ENCODE measurements around the gene CLMP. TPM values are rescaled to one million over a fixed set of nuclear protein-coding genes. Genes with fewer than 3 reads are reported as not detected.

The CLMP gene
- total RNA-seq, 2 experiments from 2014 or later = 0.06 to 0.19 TPM

DNA sequence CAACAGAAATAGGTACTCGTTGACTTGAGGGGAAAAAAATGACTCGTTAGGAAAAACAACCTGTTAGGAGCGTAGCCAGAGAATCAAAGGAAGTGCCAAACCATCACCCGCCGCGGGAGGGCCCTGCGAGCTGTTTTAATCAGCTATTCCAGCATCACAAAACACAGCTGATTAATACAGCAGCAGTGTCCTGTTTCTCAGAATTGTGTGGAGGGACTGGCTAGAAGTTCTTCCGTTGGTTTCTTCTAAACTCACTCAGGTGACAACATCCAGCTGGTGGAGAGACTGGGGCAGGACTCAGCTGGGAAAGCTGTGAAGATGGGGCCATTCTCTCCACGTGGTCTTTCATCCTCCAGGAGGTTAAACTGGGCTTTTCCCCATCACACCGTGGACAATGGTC lies 161.2 kb downstream of the CLMP start:
- H3K27ac ChIP-seq (ENCODE audit: low read depth in 1 of 2, low read length in 2 of 2) = no peak overlapping the region
- no peak overlapping the region for H3K27ac Mint-ChIP-seq
- POLR2A ChIA-PET = interaction anchor here (0.9 to 1.5 kb wide), 2 partner anchors 21 to 38 kb away, joined by 3 read pairs; no protein-coding TSS in a partner anchor

DNA sequence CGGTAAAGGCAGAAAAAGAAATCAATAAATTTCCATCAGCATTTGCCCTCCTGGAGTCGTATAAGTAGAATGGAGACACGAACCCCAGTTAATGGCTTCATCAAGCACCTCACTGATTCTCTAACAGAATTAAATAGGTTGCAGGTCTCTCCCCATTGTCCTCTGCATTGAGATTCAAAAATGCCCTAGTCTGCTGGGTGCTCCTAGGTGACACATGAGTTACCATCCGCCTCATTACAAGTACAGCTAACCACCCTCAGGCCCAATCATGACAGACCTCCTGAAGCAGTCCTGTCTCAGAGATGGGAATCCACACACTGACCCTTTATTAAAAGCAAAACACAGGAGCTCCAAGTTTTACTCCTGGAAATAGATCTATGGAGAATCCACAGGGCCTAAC lies 164.5 kb downstream of the CLMP start:
- DNase-seq = no peak
- Histone ChIP-seq H3K27me3 (ENCODE audit: control insufficient read depth in 1 of 2, insufficient read depth in 2 of 2, low read length in 2 of 2) (no peaks in the 10 kb centered on the region), H3K9me3 (ENCODE audit: control insufficient read depth in 1 of 2, insufficient read depth in 1 of 2, low read length in 2 of 2) (no peaks in the 10 kb centered on the region), H3K4me1 (ENCODE audit: insufficient read depth, low read length) (no peaks in the 10 kb centered on the region), H3K27ac (ENCODE audit: low read depth in 1 of 2, low read length in 2 of 2) (no peak overlapping the region), H3K4me3 (ENCODE audit: low read length) (no peak overlapping the region), H3K36me3 (ENCODE audit: insufficient read depth, low read length) (no peaks in the 10 kb centered on the region)
- TF ChIP-seq, protein P1, sequence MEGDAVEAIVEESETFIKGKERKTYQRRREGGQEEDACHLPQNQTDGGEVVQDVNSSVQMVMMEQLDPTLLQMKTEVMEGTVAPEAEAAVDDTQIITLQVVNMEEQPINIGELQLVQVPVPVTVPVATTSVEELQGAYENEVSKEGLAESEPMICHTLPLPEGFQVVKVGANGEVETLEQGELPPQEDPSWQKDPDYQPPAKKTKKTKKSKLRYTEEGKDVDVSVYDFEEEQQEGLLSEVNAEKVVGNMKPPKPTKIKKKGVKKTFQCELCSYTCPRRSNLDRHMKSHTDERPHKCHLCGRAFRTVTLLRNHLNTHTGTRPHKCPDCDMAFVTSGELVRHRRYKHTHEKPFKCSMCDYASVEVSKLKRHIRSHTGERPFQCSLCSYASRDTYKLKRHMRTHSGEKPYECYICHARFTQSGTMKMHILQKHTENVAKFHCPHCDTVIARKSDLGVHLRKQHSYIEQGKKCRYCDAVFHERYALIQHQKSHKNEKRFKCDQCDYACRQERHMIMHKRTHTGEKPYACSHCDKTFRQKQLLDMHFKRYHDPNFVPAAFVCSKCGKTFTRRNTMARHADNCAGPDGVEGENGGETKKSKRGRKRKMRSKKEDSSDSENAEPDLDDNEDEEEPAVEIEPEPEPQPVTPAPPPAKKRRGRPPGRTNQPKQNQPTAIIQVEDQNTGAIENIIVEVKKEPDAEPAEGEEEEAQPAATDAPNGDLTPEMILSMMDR (IDR thresholded peaks at IDR 0.05) = no peak
- H3K27ac Mint-ChIP-seq = no peak overlapping the region
- POLR2A ChIA-PET = no interaction called here
- no peaks in the 10 kb centered on the region for H3K4me1 Mint-ChIP-seq (ENCODE audit: low read depth)
- no peak for ATAC-seq (ENCODE audit: poor library complexity)
- H3K27me3 Mint-ChIP-seq = no peaks in the 10 kb centered on the region
- H3K36me3 Mint-ChIP-seq (ENCODE audit: low read depth) = no peaks in the 10 kb centered on the region
- CTCF ChIA-PET = no interaction called here
- H3K4me3 Mint-ChIP-seq = no peak overlapping the region
- H3K9me3 Mint-ChIP-seq = no peaks in the 10 kb centered on the region
- intact Hi-C loops (cut with DNase I, micrococcal nuclease) = no loop called here

More for the DNA sequence above, 161.2 kb downstream of the CLMP start:
- DNase-seq = peak in 1 of 14 experiments; percentile 23
- Histone ChIP-seq H3K27me3 (ENCODE audit: control insufficient read depth in 1 of 2, insufficient read depth in 2 of 2, low read length in 2 of 2) (no peaks in the 10 kb centered on the region), H3K4me3 (ENCODE audit: low read length) (no peak overlapping the region), H3K9me3 (ENCODE audit: control insufficient read depth in 1 of 2, insufficient read depth in 1 of 2, low read length in 2 of 2) (no peaks in the 10 kb centered on the region), H3K4me1 (ENCODE audit: insufficient read depth, low read length) (no peaks in the 10 kb centered on the region), H3K36me3 (ENCODE audit: insufficient read depth, low read length) (no peaks in the 10 kb centered on the region)
- Mint-ChIP-seq H3K4me3 (no peak overlapping the region), H3K9me3 (no peaks in the 10 kb centered on the region), H3K27me3 (no peaks in the 10 kb centered on the region), H3K4me1 (ENCODE audit: low read depth) (no peaks in the 10 kb centered on the region), H3K36me3 (ENCODE audit: low read depth) (no peaks in the 10 kb centered on the region)
- intact Hi-C loops (cut with DNase I, micrococcal nuclease) = loop anchor here in 1 of 2 experiments (1.0 kb wide), 1 partner anchor 36 kb away; no protein-coding TSS in a partner anchor
- CTCF ChIA-PET = interaction anchor here (2.0 kb wide), 1 partner anchor 11 kb away, joined by 5 read pairs; no protein-coding TSS in a partner anchor
- peak; percentile 39 for ATAC-seq (ENCODE audit: poor library complexity)
- TF ChIP-seq, protein P1 (IDR thresholded peaks at IDR 0.05) = peak; percentile 23

DNA sequence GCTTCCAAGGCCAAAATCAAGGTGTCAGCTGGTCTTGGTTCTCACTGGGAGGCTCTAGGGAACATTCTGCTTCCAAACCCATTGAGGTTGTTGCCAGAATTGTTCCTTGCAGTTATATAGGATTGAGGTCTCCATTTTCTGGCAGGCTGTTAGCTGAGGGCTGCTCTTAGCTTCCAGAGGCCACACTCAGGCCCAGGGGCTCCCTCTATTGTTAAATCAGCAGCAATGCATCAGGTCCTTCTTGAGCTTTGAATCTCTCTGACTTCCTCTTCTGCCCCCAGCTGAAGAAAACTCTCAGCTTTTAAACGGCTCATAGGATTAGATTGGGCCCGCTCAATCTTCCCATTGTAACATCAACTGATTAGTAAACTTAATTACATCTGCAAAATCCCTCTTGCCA lies 174.1 kb downstream of the CLMP start:
- peak; percentile 60 for ATAC-seq (ENCODE audit: poor library complexity)
- CTCF ChIA-PET = interaction anchor here (0.6 to 2.8 kb wide), 5 partner anchors 34 to 440 kb away, joined by 3 to 9 read pairs (median 3); no protein-coding TSS in a partner anchor
- Mint-ChIP-seq H3K27me3 (peaks cover 11% of the 10 kb centered on the region), H3K9me3 (no peaks in the 10 kb centered on the region), H3K4me1 (ENCODE audit: low read depth) (peaks cover 8% of the 10 kb centered on the region), H3K27ac (no peak overlapping the region), H3K4me3 (no peak overlapping the region), H3K36me3 (ENCODE audit: low read depth) (no peaks in the 10 kb centered on the region)
- H3K27me3 ChIP-seq (ENCODE audit: control insufficient read depth in 1 of 2, insufficient read depth in 2 of 2, low read length in 2 of 2) = no peaks in the 10 kb centered on the region
- no peak overlapping the region for H3K4me3 ChIP-seq (ENCODE audit: low read length)
- H3K9me3 ChIP-seq (ENCODE audit: control insufficient read depth in 1 of 2, insufficient read depth in 1 of 2, low read length in 2 of 2) = no peaks in the 10 kb centered on the region
- POLR2A ChIA-PET = interaction anchor here (0.8 to 1.1 kb wide), 2 partner anchors 157 to 237 kb away, joined by 3 read pairs; no protein-coding TSS in a partner anchor
- intact Hi-C loops (cut with DNase I, micrococcal nuclease) = loop anchor here (5.0 to 10.0 kb wide), 4 partner anchors 224 to 439 kb away; no protein-coding TSS in a partner anchor
- peaks cover 8% of the 10 kb centered on the region for H3K4me1 ChIP-seq (ENCODE audit: insufficient read depth, low read length)
- peak in 6 of 14 experiments; percentile 7 to 62 (median 32) for DNase-seq
- H3K36me3 ChIP-seq (ENCODE audit: insufficient read depth, low read length) = no peaks in the 10 kb centered on the region
- TF ChIP-seq, protein P1 (IDR thresholded peaks at IDR 0.05) = peak; percentile 58
- no peak overlapping the region for H3K27ac ChIP-seq (ENCODE audit: low read depth in 1 of 2, low read length in 2 of 2)

Other genes with a start within 250 kb of the CLMP start
- gene BSX, start 213.4 kb downstream of the CLMP start, total RNA-seq = not detected
- gene HSPA8, start 133.1 kb downstream of the CLMP start, total RNA-seq = 100 to 1,000 TPM; 788 to 811 TPM
- 10 to 100 TPM; 16.1 to 21.8 TPM for gene GRAMD1B, start 235.0 kb upstream of the CLMP start, total RNA-seq